Trophoblast cell (in vitro differentiated cells and primary cell): ENCODE measurements around the gene SRM.
"Not testable (repeated sequence)": the region's sequence is repeated elsewhere in the genome, so short reads cannot be mapped to it uniquely, and the experiment has no call there.

ENCODE experiments used
- DNase-seq, 2 donors: peaks; one replicate each; pipeline ENCODE4 v3.0.0-alpha.2; 2016
- H2AFZ ChIP-seq: 2 replicates; pipeline ENCODE4 v1.6.1; 2013; ENCODE audit warnings: low read length, moderate library complexity, mild to moderate bottlenecking; ENCODE audit not compliant: insufficient read depth, poor library complexity
- H2AK5ac ChIP-seq: 2 replicates; pipeline ENCODE4 v1.6.1; 2013; ENCODE audit warnings: mild to moderate bottlenecking, low read length
- H2BK120ac ChIP-seq: 2 replicates; pipeline ENCODE4 v1.6.1; 2013; ENCODE audit warnings: low read length, mild to moderate bottlenecking, moderate library complexity; ENCODE audit not compliant: insufficient read depth, poor library complexity
- H2BK12ac ChIP-seq: 2 replicates; pipeline ENCODE4 v1.6.1; 2013; ENCODE audit warnings: mild to moderate bottlenecking, low read length, moderate library complexity
- H2BK5ac ChIP-seq: 2 replicates; pipeline ENCODE4 v1.6.1; 2013; ENCODE audit warnings: low read length, low read depth, moderate library complexity, mild to moderate bottlenecking; ENCODE audit not compliant: poor library complexity
- H3K14ac ChIP-seq: 2 replicates; pipeline ENCODE4 v1.6.1; 2013; ENCODE audit warnings: mild to moderate bottlenecking, low read length
- H3K18ac ChIP-seq: 2 replicates; pipeline ENCODE4 v1.6.1; 2013; ENCODE audit warnings: mild to moderate bottlenecking, low read length
- H3K23ac ChIP-seq: 2 replicates; pipeline ENCODE4 v1.6.1; 2013; ENCODE audit warnings: low read length
- H3K27ac ChIP-seq: 2 replicates; pipeline ENCODE4 v1.5.1; 2013; ENCODE audit warnings: low read depth, mild to moderate bottlenecking, inconsistent platforms, low read length, moderate library complexity
- H3K27me3 ChIP-seq: 2 replicates; pipeline ENCODE4 v1.6.1; 2013; ENCODE audit warnings: inconsistent platforms, mild to moderate bottlenecking, low read length, moderate library complexity; ENCODE audit not compliant: insufficient read depth
- H3K36me3 ChIP-seq, 2 experiments: 1 replicate in 1 of 2; 2 replicates in 1 of 2; pipeline ENCODE4 v1.6.1; 2013; ENCODE audit warnings: low read length in 2 of 2, mild to moderate bottlenecking in 2 of 2, moderate library complexity in 1 of 2; ENCODE audit not compliant: insufficient read depth in 2 of 2, control insufficient read depth in 1 of 2
- H3K4ac ChIP-seq: 2 replicates; pipeline ENCODE4 v1.6.1; 2013; ENCODE audit warnings: low read depth, mild to moderate bottlenecking, low read length, moderate library complexity
- H3K4me1 ChIP-seq, 2 experiments: 1 replicate in 1 of 2; 2 replicates in 1 of 2; pipeline ENCODE4 v1.6.1; 2013; ENCODE audit warnings: low read length in 2 of 2, mild to moderate bottlenecking in 2 of 2, moderate library complexity in 1 of 2; ENCODE audit not compliant: insufficient read depth in 2 of 2, control insufficient read depth in 1 of 2
- H3K4me2 ChIP-seq: 2 replicates; pipeline ENCODE4 v1.6.1; 2013; ENCODE audit warnings: inconsistent platforms, mild to moderate bottlenecking, low read length, moderate library complexity
- H3K4me3 ChIP-seq: 2 replicates; pipeline ENCODE4 v1.5.1; 2013; ENCODE audit warnings: mild to moderate bottlenecking, low read depth, low read length, inconsistent platforms
- H3K79me1 ChIP-seq: one replicate; pipeline ENCODE4 v1.6.1; 2013; ENCODE audit warnings: low read length
- H3K79me2 ChIP-seq: 2 replicates; pipeline ENCODE4 v1.6.1; 2013; ENCODE audit warnings: low read length, mild to moderate bottlenecking; ENCODE audit not compliant: control insufficient read depth, insufficient read depth, poor library complexity
- H3K9ac ChIP-seq: 2 replicates; pipeline ENCODE4 v1.6.1; 2013; ENCODE audit warnings: mild to moderate bottlenecking, low read length
- H3K9me3 ChIP-seq: 2 replicates; pipeline ENCODE4 v1.6.1; 2013; ENCODE audit warnings: low read depth, mild to moderate bottlenecking, control low read depth, inconsistent platforms, low read length; ENCODE audit not compliant: insufficient read depth
- H4K12ac ChIP-seq: 2 replicates; pipeline ENCODE4 v1.6.1; 2013; ENCODE audit warnings: low read depth, mild to moderate bottlenecking, low read length, moderate library complexity
- H4K8ac ChIP-seq: 2 replicates; pipeline ENCODE4 v1.6.1; 2013; ENCODE audit warnings: low read depth, mild to moderate bottlenecking, low read length, moderate library complexity
- H4K91ac ChIP-seq: one replicate; pipeline ENCODE4 v1.6.1; 2013; ENCODE audit warnings: low read depth, mild to moderate bottlenecking, low read length, moderate library complexity
- WGBS: extraction: QIAGEN DNeasy Blood & Tissue Kit; methylation state at CpG from one replicate; pipeline ENCODE4 v1.1.7; 2013; ENCODE audit warnings: missing lambda C conversion rate; ENCODE audit not compliant: insufficient read length, insufficient coverage; ENCODE audit errors: extremely low coverage; 5-methylcytosine and 5-hydroxymethylcytosine counted together

The SRM gene

DNA sequence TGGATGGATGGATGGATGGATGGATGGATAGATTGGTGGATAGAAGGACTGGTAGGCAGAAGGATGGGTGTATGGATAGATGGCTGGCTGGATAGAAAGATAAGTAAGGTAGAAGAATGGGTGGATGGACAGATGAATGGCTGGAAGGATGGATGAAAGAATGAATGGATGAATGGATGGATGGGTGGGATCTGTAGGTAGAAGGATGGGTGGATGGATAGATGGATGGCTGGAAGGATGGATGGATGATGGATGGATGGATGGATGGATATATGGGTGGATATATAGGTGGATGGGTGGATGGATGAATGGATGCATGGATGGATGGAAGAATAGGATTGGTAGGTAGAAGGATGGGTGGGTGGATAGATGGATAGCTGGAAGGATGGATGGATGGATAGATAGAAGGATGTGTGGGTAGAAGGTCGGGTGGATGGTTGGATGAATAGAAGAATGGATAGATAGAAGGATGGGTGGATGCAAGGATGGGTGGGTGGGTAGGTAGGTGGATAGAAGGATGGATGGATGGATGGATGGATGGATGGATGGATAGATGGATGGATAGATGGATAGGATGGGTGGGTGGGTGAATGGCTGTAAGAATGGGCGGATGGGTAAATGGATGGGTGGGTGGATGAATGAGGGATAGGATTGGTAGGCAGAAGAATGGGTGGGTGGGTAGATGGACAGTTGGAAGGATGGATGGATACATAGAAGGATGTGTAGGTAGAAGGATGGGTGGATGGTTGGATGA lies 20.3 kb downstream of the SRM start:
- Histone ChIP-seq H2AFZ (no peak overlapping the region), H3K4me3 (no peak overlapping the region), H2BK12ac (no peak overlapping the region), H3K79me2 (no peaks in the 10 kb centered on the region), H4K8ac (no peak overlapping the region), H2BK120ac (no peak overlapping the region), H3K18ac (no peak overlapping the region), H4K91ac (no peak overlapping the region), H3K9ac (no peak overlapping the region), H3K14ac (no peak overlapping the region), H3K36me3 (no peaks in the 10 kb centered on the region), H2BK5ac (no peak overlapping the region), H4K12ac (no peak overlapping the region), H3K9me3 (peaks cover 1% of the 10 kb centered on the region), H2AK5ac (no peak overlapping the region), H3K23ac (no peak overlapping the region), H3K4me1 (no peaks in the 10 kb centered on the region), H3K27me3 (no peaks in the 10 kb centered on the region), H3K27ac (no peak overlapping the region), H3K4ac (no peak overlapping the region), H3K4me2 (no peak overlapping the region), H3K79me1 (no peaks in the 10 kb centered on the region)
- DNase-seq, result no peak
- WGBS, result 100% methylated on average over 2 of the region's 2 CpGs

DNA sequence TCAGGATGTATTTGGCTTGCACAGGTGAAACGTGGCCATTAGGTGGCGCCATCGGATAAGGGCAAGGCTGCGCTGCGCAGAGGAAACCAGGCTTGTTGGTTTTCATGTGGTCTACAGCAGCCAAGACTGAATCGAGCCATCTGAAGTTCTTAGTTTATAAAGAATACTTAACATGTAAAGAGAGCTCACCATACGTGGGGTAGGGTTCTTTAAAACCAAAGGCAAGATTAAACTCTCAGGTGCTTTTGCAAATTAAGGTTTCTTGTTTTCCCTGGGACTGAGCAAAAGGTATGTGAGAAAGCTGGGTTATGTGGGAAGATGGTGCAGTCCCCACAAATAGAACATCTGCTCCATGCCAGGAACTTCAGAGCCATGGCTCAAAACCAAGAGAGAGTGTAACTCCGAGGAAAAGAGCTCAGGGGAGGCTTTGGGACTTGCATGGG lies 22.1 kb downstream of the SRM start:
- Histone ChIP-seq H3K79me1 (no peaks in the 10 kb centered on the region), H3K9ac (no peak overlapping the region), H3K27ac (no peak overlapping the region), H2AFZ (no peak overlapping the region), H4K8ac (no peak overlapping the region), H3K14ac (no peak overlapping the region), H4K12ac (no peak overlapping the region), H2AK5ac (no peak overlapping the region), H2BK12ac (no peak overlapping the region), H3K4me2 (no peak overlapping the region), H2BK120ac (no peak overlapping the region), H3K18ac (no peak overlapping the region), H3K4ac (no peak overlapping the region), H4K91ac (no peak overlapping the region), H3K9me3 (peaks cover 1% of the 10 kb centered on the region), H3K79me2 (no peaks in the 10 kb centered on the region), H3K4me3 (no peak overlapping the region), H3K4me1 (no peaks in the 10 kb centered on the region), H3K27me3 (no peaks in the 10 kb centered on the region), H3K23ac (no peak overlapping the region), H2BK5ac (no peak overlapping the region), H3K36me3 (no peaks in the 10 kb centered on the region)
- peak; percentile 72 to 90 for DNase-seq
- WGBS, result no CpG with 5 or more reads among the region's 8 CpGs

DNA sequence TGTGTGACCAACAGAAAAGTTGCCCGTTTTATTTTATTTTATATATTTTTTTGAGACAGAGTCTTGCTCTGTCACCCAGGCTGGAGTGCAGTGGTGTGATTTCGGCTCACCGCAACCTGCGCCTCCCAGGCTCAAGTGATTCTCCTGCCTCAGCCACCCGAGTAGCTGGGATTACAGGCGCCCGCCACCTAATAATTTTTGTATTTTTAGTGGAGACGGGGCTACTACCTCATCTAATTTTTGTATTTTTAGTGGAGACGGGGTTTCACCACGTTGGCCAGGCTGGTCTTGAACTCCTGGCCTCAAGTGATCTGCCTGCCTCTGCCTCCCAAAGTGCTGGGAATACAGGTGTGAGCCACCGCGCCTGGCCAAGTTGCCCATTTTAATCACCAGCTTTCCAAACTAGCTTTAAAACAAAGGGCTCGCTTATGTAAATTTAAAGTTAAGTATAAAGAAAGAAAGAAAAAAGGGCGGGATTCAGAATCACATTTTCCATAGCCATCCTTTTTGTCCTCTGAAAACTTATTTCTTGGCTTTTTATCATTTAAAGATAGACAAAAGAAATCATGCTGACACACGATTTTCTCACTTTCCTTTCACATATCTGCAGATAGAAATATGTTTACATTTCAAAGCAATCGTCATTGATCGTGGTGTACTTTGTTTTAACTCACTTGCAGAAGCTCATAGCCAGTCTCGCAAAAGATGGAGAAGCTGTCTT lies 22.6 kb downstream of the SRM start:
- no CpG with 5 or more reads among the region's 18 CpGs for WGBS

DNA sequence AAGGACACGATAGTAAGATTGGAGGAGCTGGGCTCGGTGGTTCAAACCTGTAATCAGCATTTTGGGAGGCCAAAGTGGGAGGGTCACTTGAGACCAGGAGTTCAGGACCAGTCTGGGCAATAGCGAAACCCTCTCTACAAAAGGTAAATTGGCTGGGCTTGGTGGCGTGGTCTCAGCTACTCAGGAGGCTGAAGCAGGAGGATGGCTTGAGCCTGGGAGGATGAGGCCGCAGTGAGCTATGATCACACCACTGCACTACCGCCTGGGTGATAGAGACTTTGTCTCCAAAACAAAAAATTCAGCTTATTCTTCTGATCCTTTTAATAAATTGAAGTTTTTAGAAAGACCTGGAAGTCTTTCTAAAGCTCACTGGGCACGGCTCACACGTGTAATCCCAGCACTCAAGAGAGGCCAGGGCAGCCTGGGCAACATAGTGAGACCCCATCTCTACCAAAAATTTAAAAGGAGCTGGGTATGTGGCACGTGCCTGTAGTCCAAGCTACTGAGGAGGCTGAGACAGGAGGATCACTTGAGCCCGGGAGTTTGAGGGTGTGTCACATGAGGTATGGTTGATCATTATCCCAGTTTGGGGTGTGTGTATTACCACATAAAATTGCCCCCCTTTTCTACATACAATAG lies 28.1 kb downstream of the SRM start:
- Histone ChIP-seq H3K27ac (no peak overlapping the region), H4K12ac (no peak overlapping the region), H3K36me3 (peaks cover 7 to 8% of the 10 kb centered on the region in 2 experiments), H3K79me1 (no peaks in the 10 kb centered on the region), H3K4ac (no peak overlapping the region), H3K23ac (no peak overlapping the region), H4K91ac (no peak overlapping the region), H3K4me2 (no peak overlapping the region), H2AFZ (no peak overlapping the region), H3K18ac (no peak overlapping the region), H3K79me2 (no peaks in the 10 kb centered on the region), H3K14ac (no peak overlapping the region), H3K9me3 (no peaks in the 10 kb centered on the region), H3K4me1 (no peaks in the 10 kb centered on the region), H2AK5ac (no peak overlapping the region), H2BK120ac (no peak overlapping the region), H3K9ac (no peak overlapping the region), H3K4me3 (no peak overlapping the region), H4K8ac (no peak overlapping the region), H2BK12ac (no peak overlapping the region), H2BK5ac (no peak overlapping the region), H3K27me3 (no peaks in the 10 kb centered on the region)
- no CpG with 5 or more reads among the region's 10 CpGs for WGBS
- DNase-seq, result no peak

More for the DNA sequence above, 22.6 kb downstream of the SRM start:
- not testable (repeated sequence) for H2AK5ac ChIP-seq, H3K9me3 ChIP-seq, H2BK12ac ChIP-seq, DNase-seq, H4K91ac ChIP-seq, H3K4me1 ChIP-seq, H3K18ac ChIP-seq, H3K4me2 ChIP-seq, H3K4me3 ChIP-seq, H3K27me3 ChIP-seq, H2BK120ac ChIP-seq, H4K12ac ChIP-seq, H4K8ac ChIP-seq, H3K14ac ChIP-seq, H3K9ac ChIP-seq, H3K79me2 ChIP-seq, H2AFZ ChIP-seq, H3K23ac ChIP-seq, H3K36me3 ChIP-seq, H3K79me1 ChIP-seq, H3K4ac ChIP-seq, H3K27ac ChIP-seq, H2BK5ac ChIP-seq
